BJ (cell line): Measurements from ENCODE around the gene OPA3. TPM values are rescaled to one million over a fixed set of nuclear protein-coding genes. Genes with fewer than 3 reads are reported as not detected.

Experiments used
- CTCF ChIA-PET: fragments of 350-600 bp; formaldehyde crosslinking; extraction: SDS; loops from one replicate; lab custom pipeline; 2021; ENCODE audit warnings: antibody characterized with exemption, inconsistent platforms; lab: Yijun Ruan, JAX
- POLR2A ChIA-PET: fragments of 300-600 bp; sonication (Branson Sonifier 250); formaldehyde crosslinking; extraction: SDS; loops from one replicate; lab custom pipeline; 2021; ENCODE audit warnings: antibody characterized with exemption; lab: Charles Lee
- DNase-seq: peaks from one replicate; pipeline ENCODE4 v3.0.0-alpha.2; 2011; ENCODE audit warnings: low read depth
- H3K27me3 ChIP-seq: 2 replicates; pipeline ENCODE4 v1.6.0; 2011; ENCODE audit warnings: low read length; ENCODE audit not compliant: control insufficient read depth, insufficient read depth
- H3K36me3 ChIP-seq: 2 replicates; pipeline ENCODE4 v1.5.1; 2011; ENCODE audit warnings: low read length; ENCODE audit not compliant: control insufficient read depth, insufficient read depth
- H3K4me3 ChIP-seq: 2 replicates; pipeline ENCODE4 v1.5.1; 2011; ENCODE audit warnings: low read depth, mild to moderate bottlenecking, control low read depth, low read length
- polyA plus RNA-seq: library from polyadenylated mRNA; depleted of rRNA; stranded (reverse); fragments of >200 nt; gene quantifications from 2 replicates; pipeline ENCODE4 v1.2.3, GENCODE V29; 2011
- TF ChIP-seq, protein P1 (sequence below): IDR thresholded peaks from 2 replicates; pipeline ENCODE4 v1.5.1; 2011; ENCODE audit warnings: low read depth, mild to moderate bottlenecking, control low read depth, inconsistent platforms, low read length, moderate library complexity; ENCODE audit not compliant: insufficient read depth

Gene OPA3
- polyA plus RNA-seq, 1 experiment: 15.1 TPM

DNA sequence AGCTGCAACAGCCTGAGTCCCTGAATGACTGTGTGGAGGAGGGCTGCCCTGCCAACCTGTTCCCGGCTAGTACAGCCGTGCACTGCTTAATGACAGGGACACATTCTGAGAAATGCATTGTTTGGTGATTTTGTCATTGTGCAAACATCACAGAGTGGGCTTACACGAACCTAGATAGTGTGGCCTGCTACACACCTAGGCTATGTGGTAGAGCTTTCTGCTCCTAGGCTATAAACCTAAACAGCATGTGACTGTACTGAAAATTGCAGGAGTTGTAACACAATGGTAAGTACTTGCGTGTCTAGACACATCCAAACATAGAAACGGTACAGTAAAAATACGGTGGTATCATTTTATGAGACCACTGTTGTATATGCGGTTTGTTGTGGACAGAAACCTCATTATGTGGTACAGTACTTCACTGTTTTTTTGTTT lies 42.4 kb downstream of the OPA3 start:
- Histone ChIP-seq H3K36me3 (no peaks in the 10 kb centered on the region), H3K27me3 (no peaks in the 10 kb centered on the region), H3K4me3 (no peak overlapping the region)
- DNase-seq: no peak
- TF ChIP-seq, protein P1, sequence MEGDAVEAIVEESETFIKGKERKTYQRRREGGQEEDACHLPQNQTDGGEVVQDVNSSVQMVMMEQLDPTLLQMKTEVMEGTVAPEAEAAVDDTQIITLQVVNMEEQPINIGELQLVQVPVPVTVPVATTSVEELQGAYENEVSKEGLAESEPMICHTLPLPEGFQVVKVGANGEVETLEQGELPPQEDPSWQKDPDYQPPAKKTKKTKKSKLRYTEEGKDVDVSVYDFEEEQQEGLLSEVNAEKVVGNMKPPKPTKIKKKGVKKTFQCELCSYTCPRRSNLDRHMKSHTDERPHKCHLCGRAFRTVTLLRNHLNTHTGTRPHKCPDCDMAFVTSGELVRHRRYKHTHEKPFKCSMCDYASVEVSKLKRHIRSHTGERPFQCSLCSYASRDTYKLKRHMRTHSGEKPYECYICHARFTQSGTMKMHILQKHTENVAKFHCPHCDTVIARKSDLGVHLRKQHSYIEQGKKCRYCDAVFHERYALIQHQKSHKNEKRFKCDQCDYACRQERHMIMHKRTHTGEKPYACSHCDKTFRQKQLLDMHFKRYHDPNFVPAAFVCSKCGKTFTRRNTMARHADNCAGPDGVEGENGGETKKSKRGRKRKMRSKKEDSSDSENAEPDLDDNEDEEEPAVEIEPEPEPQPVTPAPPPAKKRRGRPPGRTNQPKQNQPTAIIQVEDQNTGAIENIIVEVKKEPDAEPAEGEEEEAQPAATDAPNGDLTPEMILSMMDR: no peak
- ChIA-PET CTCF (no interaction called here), POLR2A (no interaction called here)

DNA sequence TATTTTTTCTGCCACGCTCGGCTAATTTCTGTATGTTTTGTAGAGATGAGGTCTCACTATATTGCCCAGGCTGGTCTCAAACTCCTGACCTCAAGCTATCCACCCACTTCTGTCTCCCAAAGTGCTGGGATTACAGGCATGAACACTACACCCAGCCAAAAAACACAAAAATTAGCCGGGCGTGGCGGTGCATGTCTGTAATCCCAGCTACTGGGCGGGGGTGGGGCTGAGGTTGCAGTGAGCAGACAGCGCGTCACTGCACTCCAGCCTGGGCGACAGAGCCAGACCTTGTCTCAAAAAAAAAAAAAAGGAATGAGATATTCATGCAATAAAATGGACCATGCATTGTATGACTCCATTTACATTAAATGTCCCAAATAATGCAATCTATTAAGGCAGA lies 45.1 kb downstream of the OPA3 start:
- no peak for DNase-seq
- ChIA-PET POLR2A (no interaction called here), CTCF (interaction anchor here (0.6 kb wide), 1 partner anchor 9 kb away, joined by 3 read pairs; no protein-coding TSS in a partner anchor)
- TF ChIP-seq, protein P1: no peak
- Histone ChIP-seq H3K36me3 (no peaks in the 10 kb centered on the region), H3K27me3 (no peaks in the 10 kb centered on the region), H3K4me3 (no peak overlapping the region)

DNA sequence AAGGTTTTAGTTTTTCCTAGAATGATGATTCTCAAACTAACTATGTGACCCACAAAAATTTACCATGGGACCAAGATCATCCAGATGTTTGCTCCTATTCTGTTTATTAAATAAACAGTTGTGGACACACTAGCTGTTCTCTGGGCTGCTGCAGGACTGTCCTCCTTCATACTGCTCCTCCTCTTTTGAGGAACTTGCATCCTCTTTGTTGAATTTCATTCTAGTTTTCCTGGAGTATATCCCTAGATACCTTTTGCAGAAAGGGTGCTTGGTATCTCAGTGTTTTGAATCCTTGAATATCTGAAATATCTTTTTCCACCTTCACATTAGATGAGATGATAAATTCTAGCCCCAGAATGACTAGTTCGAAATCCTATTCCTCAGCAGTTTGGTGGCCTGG lies 53.3 kb downstream of the OPA3 start:
- TF ChIP-seq, protein P1: no peak
- peaks cover 9% of the 10 kb centered on the region for H3K36me3 ChIP-seq
- POLR2A ChIA-PET: no interaction called here
- DNase-seq: no peak
- no peaks in the 10 kb centered on the region for H3K27me3 ChIP-seq
- CTCF ChIA-PET: interaction anchor here (0.8 to 1.4 kb wide), 2 partner anchors 32 to 111 kb away, joined by 3 to 4 read pairs; no protein-coding TSS in a partner anchor
- no peak overlapping the region for H3K4me3 ChIP-seq

DNA sequence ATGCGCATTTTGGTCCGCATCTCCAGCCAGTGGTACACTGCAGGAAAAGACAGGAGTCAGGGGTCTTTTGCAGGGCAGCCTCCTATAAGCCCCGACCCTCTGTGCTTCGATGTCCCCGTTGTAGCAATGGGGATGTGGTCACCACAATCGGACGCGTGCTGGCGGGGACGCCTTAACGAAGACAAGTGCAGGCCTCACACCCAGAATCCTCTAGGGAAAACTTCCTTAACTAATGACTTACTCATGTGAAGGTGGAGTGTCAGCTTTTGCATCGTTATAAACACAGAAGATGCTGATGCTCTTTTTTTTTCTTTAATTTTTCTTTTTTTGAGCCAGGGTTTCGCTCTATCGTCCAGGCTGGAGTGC lies 55.2 kb downstream of the OPA3 start:
- peaks cover 20% of the 10 kb centered on the region for H3K36me3 ChIP-seq
- ChIA-PET CTCF (interaction anchor here (0.6 kb wide), 1 partner anchor 151 kb away, joined by 4 read pairs; no protein-coding TSS in a partner anchor), POLR2A (no interaction called here)
- H3K27me3 ChIP-seq: no peaks in the 10 kb centered on the region
- TF ChIP-seq, protein P1: no peak
- no peak overlapping the region for H3K4me3 ChIP-seq
- DNase-seq: no peak

DNA sequence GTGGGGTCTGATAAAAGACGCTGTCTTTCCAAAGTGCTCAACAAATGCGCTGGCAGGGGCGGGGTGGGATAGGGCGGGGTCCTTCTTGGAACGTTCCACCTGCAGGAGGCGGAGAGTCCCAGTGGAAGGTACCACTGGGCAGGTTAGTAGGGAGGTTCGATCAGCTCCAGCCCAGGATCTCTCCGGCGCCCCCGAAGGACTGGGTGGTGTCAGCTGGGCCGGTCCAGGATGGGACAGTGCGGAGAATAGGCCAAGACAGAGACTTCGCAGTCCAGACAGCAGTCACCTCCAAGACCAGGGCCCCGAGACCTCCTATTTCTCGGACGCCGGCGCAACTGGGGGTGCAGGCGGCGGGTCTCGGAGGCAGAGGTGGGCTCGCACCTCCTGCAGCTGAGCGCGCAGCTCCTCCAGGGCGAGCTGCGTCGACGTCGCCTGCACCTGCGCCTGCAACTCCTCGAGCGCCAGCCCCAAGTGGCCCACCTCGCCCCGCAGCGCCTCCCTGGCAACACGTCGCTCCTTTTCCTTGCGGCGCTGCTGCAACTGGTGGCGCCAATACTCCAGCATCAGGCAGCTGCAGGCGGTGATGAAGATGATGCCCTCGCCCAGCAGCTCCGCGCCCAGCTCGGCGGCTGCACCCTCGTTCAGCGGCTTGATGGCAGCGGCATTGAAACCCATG lies 55.7 kb downstream of the OPA3 start:
- DNase-seq: no peak
- H3K27me3 ChIP-seq: no peaks in the 10 kb centered on the region
- POLR2A ChIA-PET: no interaction called here
- CTCF ChIA-PET: interaction anchor here (1.2 to 1.6 kb wide), 2 partner anchors 13 to 30 kb away, joined by 3 to 4 read pairs; no protein-coding TSS in a partner anchor
- TF ChIP-seq, protein P1: no peak
- peaks cover 25% of the 10 kb centered on the region for H3K36me3 ChIP-seq
- no peak overlapping the region for H3K4me3 ChIP-seq
